A673 (cell line): Measurements from ENCODE around the gene RNF225.

Experiments
- EZH2 ChIP-seq: fragments of 200-600 bp; sonication (generic); IDR thresholded peaks from 2 replicates; pipeline ENCODE4 v1.6.1; 2017; ENCODE audit warnings: borderline replicate concordance, low read depth, mild to moderate bottlenecking, mixed read lengths, antibody characterized with exemption, low read length; ENCODE audit not compliant: poor library complexity, severe bottlenecking
- TF ChIP-seq, protein P1 (sequence below): fragments of 300-800, 200-600 bp; sonication (generic); conservative IDR thresholded peaks from 2 replicates; pipeline ENCODE4 v1.5.1; 2017; ENCODE audit warnings: low read depth, mild to moderate bottlenecking, antibody characterized with exemption, low read length, moderate library complexity, mixed read lengths

DNA sequence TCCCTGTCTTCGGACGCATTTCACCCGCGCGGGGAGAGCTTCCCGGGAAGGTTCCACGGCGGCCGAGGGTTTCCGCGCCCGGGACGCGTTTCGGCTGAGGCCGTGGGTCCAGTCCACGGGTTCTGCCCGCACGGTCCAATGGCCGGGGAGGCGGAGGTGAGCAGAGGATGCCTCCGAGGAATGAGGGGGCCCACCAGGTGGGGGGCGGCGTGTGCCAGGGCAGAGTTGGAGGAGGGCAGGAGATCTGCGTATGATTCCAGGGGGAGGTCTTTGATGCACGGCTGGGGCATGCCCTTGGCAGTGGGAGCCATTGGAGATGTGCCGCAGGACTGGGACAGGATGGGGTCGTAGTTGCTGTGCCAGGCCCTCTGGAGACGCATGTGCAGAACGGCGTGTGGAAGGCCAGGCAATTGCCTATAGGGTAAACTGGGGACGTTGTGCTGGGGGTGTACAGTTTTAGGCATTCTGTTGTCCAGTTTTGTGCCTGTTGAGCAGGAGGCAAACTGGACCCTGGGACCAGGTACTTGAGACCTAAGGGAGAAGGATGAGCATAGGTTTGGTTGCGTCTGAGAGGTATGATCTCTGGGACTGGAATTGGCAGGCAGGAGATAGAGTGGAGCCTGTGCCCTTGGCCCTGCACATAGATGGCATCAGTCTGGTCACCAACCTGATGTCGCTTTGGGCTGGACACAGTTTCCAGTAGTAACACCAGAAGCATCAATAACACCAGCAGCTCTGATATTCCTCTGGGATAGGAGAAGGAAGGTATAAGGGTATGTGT is 13.7 kb downstream of the RNF225 start:
- TF ChIP-seq EZH2 = no peak
- TF ChIP-seq, protein P1, sequence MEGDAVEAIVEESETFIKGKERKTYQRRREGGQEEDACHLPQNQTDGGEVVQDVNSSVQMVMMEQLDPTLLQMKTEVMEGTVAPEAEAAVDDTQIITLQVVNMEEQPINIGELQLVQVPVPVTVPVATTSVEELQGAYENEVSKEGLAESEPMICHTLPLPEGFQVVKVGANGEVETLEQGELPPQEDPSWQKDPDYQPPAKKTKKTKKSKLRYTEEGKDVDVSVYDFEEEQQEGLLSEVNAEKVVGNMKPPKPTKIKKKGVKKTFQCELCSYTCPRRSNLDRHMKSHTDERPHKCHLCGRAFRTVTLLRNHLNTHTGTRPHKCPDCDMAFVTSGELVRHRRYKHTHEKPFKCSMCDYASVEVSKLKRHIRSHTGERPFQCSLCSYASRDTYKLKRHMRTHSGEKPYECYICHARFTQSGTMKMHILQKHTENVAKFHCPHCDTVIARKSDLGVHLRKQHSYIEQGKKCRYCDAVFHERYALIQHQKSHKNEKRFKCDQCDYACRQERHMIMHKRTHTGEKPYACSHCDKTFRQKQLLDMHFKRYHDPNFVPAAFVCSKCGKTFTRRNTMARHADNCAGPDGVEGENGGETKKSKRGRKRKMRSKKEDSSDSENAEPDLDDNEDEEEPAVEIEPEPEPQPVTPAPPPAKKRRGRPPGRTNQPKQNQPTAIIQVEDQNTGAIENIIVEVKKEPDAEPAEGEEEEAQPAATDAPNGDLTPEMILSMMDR = no peak
